K562 (cell line): ENCODE data around the gene AGK. TPM values are rescaled to one million over a fixed set of nuclear protein-coding genes. Genes with fewer than 3 reads are reported as not detected.

Experiments
- ATAC-seq: fragments of 200-7000 bp; cut with Tn5 transposase; 3 replicates; pipeline ENCODE4 v1.9.1; 2020; ENCODE audit warnings: moderate library complexity
- BruUV-seq: library from RNA; stranded (reverse); fragments of 400-500 nt; replicated peaks from 2 replicates; lab custom pipeline; 2021; lab: Mats Ljungman, UMichigan
- CTCF ChIA-PET: fragments of 300-600 bp; formaldehyde crosslinking; extraction: SDS; loops from one replicate; lab custom pipeline; 2021; ENCODE audit warnings: low intra/inter-chr PET ratio; lab: Yijun Ruan, JAX
- POLR2A ChIA-PET: fragments of 300-600, 350-650 bp; sonication (Branson Sonifier 250); formaldehyde crosslinking; extraction: SDS; loops from one replicate; lab custom pipeline; 2021; ENCODE audit warnings: antibody characterized with exemption, inconsistent platforms; lab: Yijun Ruan, JAX
- DNase-seq, 4 experiments: peaks; one replicate each; pipeline versions ENCODE4 v3.0.0 to v3.0.0-alpha.2; 2011 to 2018; ENCODE audit warnings: low spot score in 3 of 4, mixed read lengths in 3 of 4; ENCODE audit errors: extremely low read depth in 1 of 4
- FAIRE-seq: peaks from 2 replicates; lab custom pipeline; 2011; peaks lifted over from hg19 to GRCh38; lab: Jason Lieb, UNC
- H2AFZ ChIP-seq: 2 replicates; pipeline ENCODE4 v1.6.0; 2011; ENCODE audit warnings: low read depth, low read length, control low read depth, inconsistent platforms
- H3K27ac ChIP-seq: fragments of 200-600 bp; 3 replicates; pipeline ENCODE4 v1.8.0; 2011; ENCODE audit warnings: low read depth, mild to moderate bottlenecking, control low read depth, inconsistent platforms, low read length, moderate library complexity, mixed read lengths; ENCODE audit errors: extremely low read depth
- H3K27me3 ChIP-seq, 2 experiments: fragments of 300-600 bp in 1 of 2; 2 replicates in 1 of 2; 3 replicates in 1 of 2; pipeline versions ENCODE4 v1.6.0 to v1.8.0; 2011; ENCODE audit warnings: inconsistent platforms in 2 of 2, low read length in 2 of 2, mild to moderate bottlenecking in 1 of 2, mixed read lengths in 1 of 2, moderate library complexity in 1 of 2; ENCODE audit not compliant: control insufficient read depth in 2 of 2, insufficient read depth in 2 of 2
- H3K36me3 ChIP-seq: fragments of 300-600 bp; 3 replicates; pipeline ENCODE4 v1.8.0; 2011; ENCODE audit warnings: mild to moderate bottlenecking, low read length, inconsistent platforms; ENCODE audit not compliant: control insufficient read depth, insufficient read depth
- H3K4me1 ChIP-seq, 2 experiments: fragments of 200-600 bp in 1 of 2; replicated peaks in 1 of 2; 2 replicates in 1 of 2; 3 replicates in 1 of 2; pipeline versions ENCODE4 v1.5.1 to v1.8.0; 2011; ENCODE audit warnings: inconsistent platforms in 2 of 2, low read length in 2 of 2, mild to moderate bottlenecking in 1 of 2, mixed read lengths in 1 of 2, moderate library complexity in 1 of 2; ENCODE audit not compliant: control insufficient read depth in 2 of 2, insufficient read depth in 2 of 2
- H3K4me2 ChIP-seq: 2 replicates; pipeline ENCODE4 v1.6.1; 2011; ENCODE audit warnings: low read length, control low read depth, inconsistent platforms, mixed read lengths; ENCODE audit not compliant: insufficient read depth
- H3K4me3 ChIP-seq: fragments of 200-600 bp; sonication (generic), shearing (Covaris generic); 2 replicates; pipeline ENCODE4 v1.5.1; 2016; ENCODE audit warnings: control low read depth, inconsistent platforms
- H3K79me2 ChIP-seq: fragments of 200-600 bp; 3 replicates; pipeline ENCODE4 v1.8.0; 2011; ENCODE audit warnings: low read length, inconsistent platforms; ENCODE audit not compliant: control insufficient read depth, insufficient read depth
- H3K9ac ChIP-seq, 2 experiments: 2 replicates each; pipeline versions ENCODE4 v1.6.0 to v1.6.1; 2011; ENCODE audit warnings: low read depth in 2 of 2, low read length in 2 of 2, control low read depth in 1 of 2, inconsistent platforms in 1 of 2, mild to moderate bottlenecking in 1 of 2, mixed read lengths in 1 of 2; ENCODE audit not compliant: insufficient read depth in 1 of 2
- H3K9me1 ChIP-seq: one replicate; pipeline ENCODE4 v1.6.0; 2011; ENCODE audit warnings: inconsistent platforms, mild to moderate bottlenecking, low read length, moderate library complexity; ENCODE audit not compliant: control insufficient read depth, insufficient read depth
- H3K9me3 ChIP-seq: replicated peaks from 2 replicates; pipeline ENCODE4 v1.5.1; 2011; ENCODE audit warnings: low read depth, low read length, inconsistent platforms; ENCODE audit not compliant: control insufficient read depth, insufficient read depth
- H4K20me1 ChIP-seq: replicated peaks from 2 replicates; pipeline ENCODE4 v1.6.1; 2011; ENCODE audit warnings: low read length, inconsistent platforms, mixed read lengths; ENCODE audit not compliant: control insufficient read depth, insufficient read depth
- CHD2 ChIP-seq: IDR thresholded peaks from 2 replicates; pipeline ENCODE4 v1.6.1; 2011; ENCODE audit warnings: low read depth, low read length
- SRSF3 ChIP-seq: fragments of 200-400 bp; formaldehyde crosslinking; IDR thresholded peaks from 2 replicates; pipeline ENCODE4 v1.6.1; 2016; ENCODE audit warnings: mild to moderate bottlenecking, low read length, moderate library complexity; ENCODE audit not compliant: insufficient read depth
- TBP ChIP-seq: optimal IDR thresholded peaks from 2 replicates; pipeline ENCODE3; 2011; ENCODE audit warnings: low read depth, low read length, improper control_type of control experiment
- ZNF217 ChIP-seq: sonication (generic); formaldehyde crosslinking; IDR thresholded peaks from 2 replicates; pipeline ENCODE4 v1.8.0; 2022; ENCODE audit warnings: mild to moderate bottlenecking, missing genetic modification reagents
- ZNF24 ChIP-seq: fragments of 450-650 bp; IDR thresholded peaks from 2 replicates; pipeline ENCODE4 v1.6.1; 2016
- WGBS: fragments of 100-300 bp; shearing (Covaris generic); methylation state at CpG from one replicate; pipeline ENCODE4 v1.1.6; 2016; ENCODE audit warnings: low coverage, mixed read lengths; ENCODE audit not compliant: insufficient coverage; ENCODE audit errors: missing lambda C conversion rate; 5-methylcytosine and 5-hydroxymethylcytosine counted together
- in situ Hi-C: fragments of 300-500 bp; cut with MboI; formaldehyde crosslinking; loops from 4 replicates; pipeline ENCODE4 v1.15.0; 2018; ENCODE audit warnings: inconsistent platforms, mixed read lengths
- intact Hi-C: fragments of 100-400 bp; cut with micrococcal nuclease; formaldehyde crosslinking; loops from 2 replicates; pipeline ENCODE4 v1.14.2; 2022
- polyA plus RNA-seq, 8 experiments: library from polyadenylated mRNA; depleted of rRNA in 4 of 8; stranded (reverse) in 5 of 8; unstranded in 3 of 8; fragments of >200 nt; fragmentation: Nextera tagmentation in 2 of 8; fragmentation: Illumina TruSeq in 1 of 8; extraction: Ambion mirVana in 2 of 8; extraction: Trizol in 1 of 8; gene quantifications; 2 replicates each; pipeline versions ENCODE4 v1.2.1 to v1.2.3, GENCODE V29; 2011 to 2014; ENCODE audit warnings: inconsistent platforms in 1 of 8, missing spikeins in 1 of 8
- total RNA-seq, 7 experiments: library from RNA; depleted of rRNA in 6 of 7; stranded (reverse); fragments of >200 nt in 6 of 7; fragmentation: Illumina TruSeq in 2 of 7; extraction: Trizol in 2 of 7; gene quantifications; 2 replicates each; pipeline versions ENCODE4 v1.2.1 to v1.2.3, GENCODE V29; 2011 to 2021; ENCODE audit warnings: low replicate concordance in 1 of 7
- TF ChIP-seq, protein P1 (sequence below), 2 experiments: fragments of 450-650 bp; IDR thresholded peaks; 2 replicates each; pipeline ENCODE4 v1.6.1; 2016; ENCODE audit warnings: mild to moderate bottlenecking in 2 of 2, borderline replicate concordance in 1 of 2, low read depth in 1 of 2, moderate library complexity in 1 of 2
- TF ChIP-seq, protein P2 (sequence below): fragments of 450-650 bp; IDR thresholded peaks from 2 replicates; pipeline ENCODE4 v1.6.1; 2016; ENCODE audit warnings: antibody characterized with exemption

The AGK gene
- total and polyA plus RNA-seq, 9 of the 15 experiments (the other 6 are each of a cell fraction or from before 2014, with no cell fraction given) = 50.7 to 128 (median 71.8) TPM

DNA sequence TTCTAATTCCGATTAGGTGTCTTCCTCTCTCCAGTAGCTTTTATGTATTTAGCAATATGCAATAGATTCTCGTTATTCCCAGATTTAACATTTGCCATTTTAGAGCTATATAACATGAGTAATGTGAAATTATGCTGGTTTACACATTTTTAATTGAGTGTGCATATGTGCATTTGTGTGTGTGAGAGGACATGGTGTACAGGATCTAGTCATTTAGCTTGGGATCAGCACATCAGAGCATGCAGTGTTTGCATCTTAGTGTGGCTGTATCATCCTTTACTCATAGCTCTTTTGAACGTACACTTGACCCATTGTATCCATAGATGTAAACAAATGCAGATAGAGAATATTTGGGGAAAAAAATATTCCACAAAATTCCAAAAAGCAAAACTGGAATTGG is 84.8 kb downstream of the AGK start:
- peaks cover 0 to 3% of the 10 kb centered on the region in 2 experiments; a peak in 3 of 5 replicates for H3K4me1 ChIP-seq
- H3K36me3 ChIP-seq = peaks cover 31% of the 10 kb centered on the region; the same call in 1 of the 3 replicates
- H4K20me1 ChIP-seq = no peaks in the 10 kb centered on the region
- in situ Hi-C loops (no loop called here), intact Hi-C loops (no loop called here)
- H3K27me3 ChIP-seq = no peaks in the 10 kb centered on the region
- ChIA-PET CTCF (no interaction called here), POLR2A (interaction anchor here (1.0 kb wide), 1 partner anchor 43 kb away, joined by 4 read pairs; no protein-coding TSS in a partner anchor)
- no peak for DNase-seq
- no peaks in the 10 kb centered on the region for H3K9me3 ChIP-seq
- BruUV-seq = no TSS peak
- H3K4me2 ChIP-seq = no peak overlapping the region
- no peak overlapping the region for H3K9ac ChIP-seq
- no peaks in the 10 kb centered on the region for H3K79me2 ChIP-seq
- H3K4me3 ChIP-seq = no peak overlapping the region
- FAIRE-seq = no peak
- H3K9me1 ChIP-seq = no peaks in the 10 kb centered on the region
- no peak overlapping the region for H3K27ac ChIP-seq
- 84% methylated on average over 3 of the region's 3 CpGs for WGBS
- no peak overlapping the region for H2AFZ ChIP-seq
- ATAC-seq = no peak
- TF ChIP-seq CHD2 (no peak), SRSF3 (no peak), ZNF217 (CRISPR knock-in tag) (no peak), ZNF24 (no peak), TBP (no peak)
- TF ChIP-seq, protein P1, sequence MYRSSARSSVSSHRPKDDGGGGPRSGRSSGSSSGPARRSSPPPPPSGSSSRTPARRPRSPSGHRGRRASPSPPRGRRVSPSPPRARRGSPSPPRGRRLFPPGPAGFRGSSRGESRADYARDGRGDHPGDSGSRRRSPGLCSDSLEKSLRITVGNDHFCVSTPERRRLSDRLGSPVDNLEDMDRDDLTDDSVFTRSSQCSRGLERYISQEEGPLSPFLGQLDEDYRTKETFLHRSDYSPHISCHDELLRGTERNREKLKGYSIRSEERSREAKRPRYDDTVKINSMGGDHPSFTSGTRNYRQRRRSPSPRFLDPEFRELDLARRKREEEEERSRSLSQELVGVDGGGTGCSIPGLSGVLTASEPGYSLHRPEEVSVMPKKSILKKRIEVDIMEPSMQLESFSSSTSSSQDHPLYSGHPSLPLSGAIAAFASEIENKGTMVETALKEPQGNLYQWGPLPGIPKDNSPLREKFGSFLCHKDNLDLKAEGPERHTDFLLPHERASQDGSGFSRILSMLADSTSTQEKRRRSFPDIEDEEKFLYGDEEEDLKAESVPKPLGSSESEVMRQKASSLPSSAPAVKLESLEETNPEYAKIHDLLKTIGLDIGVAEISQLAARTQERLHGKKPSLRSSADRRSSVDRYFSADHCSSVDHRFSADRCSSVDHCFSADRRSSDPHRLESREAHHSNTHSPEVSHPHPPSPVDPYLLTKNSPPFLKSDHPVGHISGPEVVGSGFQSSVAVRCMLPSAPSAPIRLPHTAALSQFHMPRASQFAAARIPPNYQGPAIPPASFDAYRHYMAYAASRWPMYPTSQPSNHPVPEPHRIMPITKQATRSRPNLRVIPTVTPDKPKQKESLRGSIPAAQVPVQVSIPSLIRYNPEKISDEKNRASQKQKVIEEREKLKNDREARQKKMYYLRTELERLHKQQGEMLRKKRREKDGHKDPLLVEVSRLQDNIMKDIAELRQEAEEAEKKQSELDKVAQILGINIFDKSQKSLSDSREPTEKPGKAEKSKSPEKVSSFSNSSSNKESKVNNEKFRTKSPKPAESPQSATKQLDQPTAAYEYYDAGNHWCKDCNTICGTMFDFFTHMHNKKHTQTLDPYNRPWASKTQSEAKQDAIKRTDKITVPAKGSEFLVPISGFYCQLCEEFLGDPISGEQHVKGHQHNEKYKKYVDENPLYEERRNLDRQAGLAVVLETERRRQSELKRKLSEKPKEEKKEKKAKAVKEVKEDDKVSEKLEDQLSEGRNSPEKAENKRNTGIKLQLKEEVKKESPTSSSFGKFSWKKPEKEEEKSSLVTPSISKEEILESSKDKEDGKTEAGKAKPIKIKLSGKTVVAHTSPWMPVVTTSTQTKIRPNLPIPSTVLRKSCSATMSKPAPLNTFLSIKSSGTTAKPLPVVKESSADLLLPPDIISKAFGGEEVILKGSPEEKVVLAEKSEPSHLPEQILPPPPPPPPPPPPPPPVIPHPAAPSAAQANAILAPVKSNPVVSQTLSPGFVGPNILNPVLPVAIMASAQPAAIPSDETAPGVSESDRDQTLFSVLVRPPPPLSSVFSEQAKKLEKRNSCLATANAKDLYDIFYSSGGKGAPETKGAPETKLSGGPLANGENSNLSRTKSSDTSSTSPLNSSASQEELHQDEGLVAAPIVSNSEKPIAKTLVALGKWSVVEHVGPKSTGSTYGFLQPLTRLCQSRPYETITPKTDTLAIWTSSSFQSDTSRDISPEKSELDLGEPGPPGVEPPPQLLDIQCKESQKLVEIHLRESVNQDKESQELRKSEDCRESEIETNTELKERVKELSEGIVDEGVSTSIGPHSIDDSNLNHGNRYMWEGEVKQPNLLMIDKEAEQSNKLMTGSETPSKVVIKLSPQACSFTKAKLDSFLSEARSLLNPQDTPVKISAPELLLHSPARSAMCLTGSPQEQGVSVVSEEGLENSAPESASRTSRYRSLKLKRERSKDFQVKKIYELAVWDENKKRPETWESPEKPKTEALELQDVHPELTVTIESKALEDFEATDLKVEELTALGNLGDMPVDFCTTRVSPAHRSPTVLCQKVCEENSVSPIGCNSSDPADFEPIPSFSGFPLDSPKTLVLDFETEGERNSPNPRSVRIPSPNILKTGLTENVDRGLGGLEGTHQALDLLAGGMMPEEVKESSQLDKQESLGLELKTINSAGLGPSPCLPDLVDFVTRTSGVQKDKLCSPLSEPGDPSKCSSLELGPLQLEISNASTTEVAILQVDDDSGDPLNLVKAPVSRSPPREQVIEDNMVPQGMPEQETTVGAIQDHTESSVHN (IDR thresholded peaks at IDR 0.05; ENCODE audit: borderline replicate concordance in 1 of 2, low read depth in 1 of 2) = no peak
- TF ChIP-seq, protein P2, sequence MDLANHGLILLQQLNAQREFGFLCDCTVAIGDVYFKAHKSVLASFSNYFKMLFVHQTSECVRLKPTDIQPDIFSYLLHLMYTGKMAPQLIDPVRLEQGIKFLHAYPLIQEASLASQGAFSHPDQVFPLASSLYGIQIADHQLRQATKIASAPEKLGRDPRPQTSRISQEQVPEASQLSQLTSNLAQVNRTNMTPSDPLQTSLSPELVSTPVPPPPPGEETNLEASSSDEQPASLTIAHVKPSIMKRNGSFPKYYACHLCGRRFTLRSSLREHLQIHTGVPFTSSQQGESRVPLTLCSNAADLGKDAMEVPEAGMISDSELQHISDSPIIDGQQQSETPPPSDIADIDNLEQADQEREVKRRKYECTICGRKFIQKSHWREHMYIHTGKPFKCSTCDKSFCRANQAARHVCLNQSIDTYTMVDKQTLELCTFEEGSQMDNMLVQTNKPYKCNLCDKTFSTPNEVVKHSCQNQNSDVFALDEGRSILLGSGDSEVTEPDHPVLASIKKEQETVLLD = no peak
